Measurements from ENCODE around the gene UGT1A9. TPM values are rescaled to one million over a fixed set of nuclear protein-coding genes. Genes with fewer than 3 reads are reported as not detected.

Gene UGT1A9
- total RNA-seq, 1 experiment from 2014 or later: not detected

- no peak overlapping the region for H4K91ac ChIP-seq (ENCODE audit: insufficient read length, low read depth, low read length)
- H3T11ph ChIP-seq (ENCODE audit: low read length): no peak overlapping the region
- peaks cover 0 to 2% (median 0%) of the 10 kb centered on the region in 3 experiments; a peak in 2 of 7 replicates for H3K36me3 Mint-ChIP-seq (ENCODE audit: insufficient read depth in 1 of 3, low read depth in 3 of 3)
- H3K27me3 Mint-ChIP-seq (ENCODE audit: low read depth): peaks cover 14% of the 10 kb centered on the region
- H3K4ac ChIP-seq (ENCODE audit: low read depth, low read length): no peak overlapping the region
- H3K4me2 ChIP-seq (ENCODE audit: insufficient read depth, insufficient read length, low read length): no peak overlapping the region
- no peak overlapping the region for H3K23ac ChIP-seq (ENCODE audit: insufficient read length, low read depth, low read length)
- TF ChIP-seq CTCF (conservative IDR thresholded peaks at IDR 0.05): no peak
- no peak overlapping the region for H2BK120ac ChIP-seq (ENCODE audit: low read depth, low read length, poor library complexity, severe bottlenecking)
- H2BK20ac ChIP-seq (ENCODE audit: low read depth, low read length, poor library complexity, severe bottlenecking): no peak overlapping the region
- no peak overlapping the region for H2BK12ac ChIP-seq (ENCODE audit: insufficient read length, low read depth, low read length)
- H3K27ac ChIP-seq (ENCODE audit: insufficient read length, low read depth, low read length): no peak overlapping the region
- no peak overlapping the region for H2BK15ac ChIP-seq (ENCODE audit: low read depth, low read length)
- H3K4me3 Mint-ChIP-seq: no peak overlapping the region
- no peak overlapping the region for H3K9ac ChIP-seq (ENCODE audit: extremely low read depth, insufficient read length, low read length)
- peak; percentile 15 for DNase-seq
- H3K56ac ChIP-seq (ENCODE audit: insufficient read length, low read depth, low read length): no peak overlapping the region
- H2AK5ac ChIP-seq (ENCODE audit: insufficient read length, low read length): no peak overlapping the region
- no peak overlapping the region for H3K18ac ChIP-seq (ENCODE audit: insufficient read length, low read depth, low read length)
- H3K23me2 ChIP-seq (ENCODE audit: insufficient read length, low read depth, low read length, poor library complexity, severe bottlenecking): no peaks in the 10 kb centered on the region
- H2BK5ac ChIP-seq (ENCODE audit: insufficient read length, low read length): no peak overlapping the region
- peaks cover 2% of the 10 kb centered on the region in 2 experiments; a peak in 3 of 4 replicates for H3K4me1 Mint-ChIP-seq
- H4K5ac ChIP-seq (ENCODE audit: insufficient read length, low read depth, low read length): no peak overlapping the region
- no peaks in the 10 kb centered on the region for H3K79me1 ChIP-seq (ENCODE audit: insufficient read depth, low read depth, low read length, poor library complexity, severe bottlenecking)
- H3K27me3 ChIP-seq (ENCODE audit: insufficient read depth, low read length): no peaks in the 10 kb centered on the region
- H3K9me3 ChIP-seq (ENCODE audit: control insufficient read depth, low read depth, low read length): no peaks in the 10 kb centered on the region
- no peak overlapping the region for H4K8ac ChIP-seq (replicated peaks; ENCODE audit: insufficient read length, low read depth, low read length)
- H3K4me1 ChIP-seq (ENCODE audit: insufficient read depth, low read length): no peaks in the 10 kb centered on the region
- H3K9me3 Mint-ChIP-seq: peaks cover 2 to 3% of the 10 kb centered on the region in 2 experiments; a peak in 4 of 5 replicates
- WGBS (ENCODE audit: extremely low coverage, insufficient read length, low lambda C conversion rate): no CpG with 5 or more reads among the region's 17 CpGs
- no peak overlapping the region for H2AFZ ChIP-seq (ENCODE audit: low read length)
- no peaks in the 10 kb centered on the region for H3K79me2 ChIP-seq (ENCODE audit: insufficient read depth, low read length)
- H4K20me1 ChIP-seq (ENCODE audit: control insufficient read depth, insufficient read depth, insufficient read length): no peaks in the 10 kb centered on the region
- 0 out of 7 replicates have a peak overlapping the region, but pooled peaks of 1 of the 3 experiments have one; percentile 18 for H3K27ac Mint-ChIP-seq
- H3K14ac ChIP-seq (ENCODE audit: insufficient read depth, low read length): no peak overlapping the region
These were observed 122.5 kb downstream of the UGT1A9 start for GRCh38 chr2:233794128-233794658.

All from H9 (cell line).